ENCODE results near the gene CXCL11.

The CXCL11 gene

DNA sequence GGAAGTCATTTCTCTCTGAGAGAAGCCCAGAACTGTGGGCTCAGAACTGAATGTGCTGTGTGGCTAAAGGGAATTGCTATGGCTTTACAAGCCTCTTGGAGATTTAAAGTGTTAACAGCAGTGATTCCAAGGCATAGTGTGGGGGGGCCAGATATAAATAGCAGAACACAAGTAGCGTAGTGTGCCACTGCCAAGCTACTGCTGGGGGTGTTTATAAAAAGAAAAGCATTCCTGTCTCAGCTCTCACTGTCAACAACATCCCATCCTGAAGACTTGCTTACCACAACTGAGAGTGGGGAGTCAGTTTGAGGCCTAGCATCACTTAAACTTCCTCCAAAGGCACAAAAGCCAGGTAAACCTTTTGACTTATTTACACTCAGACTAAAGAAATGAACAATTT, 38.6 kb upstream of the CXCL11 start, which contains the start of gene ART3:
Gene ART3 (plus strand): TSS at position 242 of the 400 bp plus-strand sequence. CDS start 1,181 bp downstream, outside the sequence.
- H3K4me3 ChIP-seq (replicated peaks; ENCODE audit: low read depth, low read length): no peak within 1 kb of the TSS
- H3K27me3 ChIP-seq (replicated peaks; ENCODE audit: control insufficient read depth, insufficient read depth, low read length): no peaks in the 10 kb centered on the region; the same call in none of the 2 replicates
- DNase-seq (ENCODE audit: extremely low read depth, insufficient read length): no peak
- TF ChIP-seq, protein P1, sequence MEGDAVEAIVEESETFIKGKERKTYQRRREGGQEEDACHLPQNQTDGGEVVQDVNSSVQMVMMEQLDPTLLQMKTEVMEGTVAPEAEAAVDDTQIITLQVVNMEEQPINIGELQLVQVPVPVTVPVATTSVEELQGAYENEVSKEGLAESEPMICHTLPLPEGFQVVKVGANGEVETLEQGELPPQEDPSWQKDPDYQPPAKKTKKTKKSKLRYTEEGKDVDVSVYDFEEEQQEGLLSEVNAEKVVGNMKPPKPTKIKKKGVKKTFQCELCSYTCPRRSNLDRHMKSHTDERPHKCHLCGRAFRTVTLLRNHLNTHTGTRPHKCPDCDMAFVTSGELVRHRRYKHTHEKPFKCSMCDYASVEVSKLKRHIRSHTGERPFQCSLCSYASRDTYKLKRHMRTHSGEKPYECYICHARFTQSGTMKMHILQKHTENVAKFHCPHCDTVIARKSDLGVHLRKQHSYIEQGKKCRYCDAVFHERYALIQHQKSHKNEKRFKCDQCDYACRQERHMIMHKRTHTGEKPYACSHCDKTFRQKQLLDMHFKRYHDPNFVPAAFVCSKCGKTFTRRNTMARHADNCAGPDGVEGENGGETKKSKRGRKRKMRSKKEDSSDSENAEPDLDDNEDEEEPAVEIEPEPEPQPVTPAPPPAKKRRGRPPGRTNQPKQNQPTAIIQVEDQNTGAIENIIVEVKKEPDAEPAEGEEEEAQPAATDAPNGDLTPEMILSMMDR (IDR thresholded peaks at IDR 0.05; ENCODE audit: insufficient read depth, low read length, poor library complexity, severe bottlenecking): no peak
- no peaks in the 10 kb centered on the region for H3K36me3 ChIP-seq (ENCODE audit: control insufficient read depth, insufficient read depth, low read length)

DNA sequence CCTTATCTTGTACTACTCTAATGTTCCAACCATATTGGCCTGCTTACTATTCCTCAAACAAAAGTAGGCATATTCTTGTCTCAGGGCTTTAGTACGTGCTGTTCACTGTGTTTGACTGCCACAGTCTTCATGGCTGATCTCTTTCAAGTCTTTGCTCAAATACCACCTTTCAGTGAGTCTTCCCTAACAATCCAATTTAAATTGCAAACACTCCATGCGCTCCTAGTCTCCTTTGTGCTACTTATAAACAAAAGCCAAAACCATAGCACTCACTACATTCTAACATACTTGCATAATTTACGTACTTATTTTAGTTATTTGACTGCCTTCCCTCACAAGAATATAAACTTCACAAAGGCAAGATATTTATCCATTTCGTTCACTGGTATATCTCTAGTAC, 36.9 kb upstream of the CXCL11 start:
- Histone ChIP-seq H3K4me3 (replicated peaks; ENCODE audit: low read depth, low read length) (no peak overlapping the region), H3K36me3 (ENCODE audit: control insufficient read depth, insufficient read depth, low read length) (no peaks in the 10 kb centered on the region), H3K27me3 (replicated peaks; ENCODE audit: control insufficient read depth, insufficient read depth, low read length) (no peaks in the 10 kb centered on the region)
- DNase-seq (ENCODE audit: extremely low read depth, insufficient read length): no peak
- TF ChIP-seq, protein P1 (IDR thresholded peaks at IDR 0.05; ENCODE audit: insufficient read depth, low read length, poor library complexity, severe bottlenecking): no peak

DNA sequence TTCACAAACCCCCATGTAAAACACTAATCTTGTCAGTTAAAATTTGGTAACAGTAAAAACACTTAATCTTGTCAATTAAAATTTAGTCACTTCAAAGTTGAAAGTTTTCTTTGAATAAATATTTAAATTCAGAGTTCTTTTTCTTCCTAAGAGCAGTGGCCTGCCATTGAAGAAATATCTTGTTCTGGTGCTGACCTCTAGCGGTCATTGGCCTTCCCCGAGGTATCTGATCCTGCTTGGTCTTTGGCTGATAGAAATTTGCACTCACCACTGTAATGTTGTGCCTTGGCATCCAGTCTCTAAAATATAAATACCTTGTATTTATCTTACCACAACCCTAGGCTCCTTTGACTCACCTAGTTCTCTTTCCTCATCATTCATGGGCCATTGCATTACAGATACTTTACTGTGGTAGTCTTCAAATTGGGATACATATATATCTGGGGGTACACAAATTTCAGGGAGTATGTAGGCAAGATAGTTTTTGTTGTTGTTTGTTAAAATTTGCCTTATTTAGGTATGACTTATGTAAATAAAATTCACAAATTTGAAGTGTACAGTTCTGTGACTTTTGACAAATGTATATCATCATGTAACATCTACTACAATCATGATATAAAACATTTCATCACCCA, 31.9 kb upstream of the CXCL11 start:
- Histone ChIP-seq H3K36me3 (ENCODE audit: control insufficient read depth, insufficient read depth, low read length) (no peaks in the 10 kb centered on the region), H3K4me3 (replicated peaks; ENCODE audit: low read depth, low read length) (no peak overlapping the region), H3K27me3 (replicated peaks; ENCODE audit: control insufficient read depth, insufficient read depth, low read length) (no peaks in the 10 kb centered on the region)
- no peak for DNase-seq (ENCODE audit: extremely low read depth, insufficient read length)
- TF ChIP-seq, protein P1 (IDR thresholded peaks at IDR 0.05; ENCODE audit: insufficient read depth, low read length, poor library complexity, severe bottlenecking): peak; percentile 80

DNA sequence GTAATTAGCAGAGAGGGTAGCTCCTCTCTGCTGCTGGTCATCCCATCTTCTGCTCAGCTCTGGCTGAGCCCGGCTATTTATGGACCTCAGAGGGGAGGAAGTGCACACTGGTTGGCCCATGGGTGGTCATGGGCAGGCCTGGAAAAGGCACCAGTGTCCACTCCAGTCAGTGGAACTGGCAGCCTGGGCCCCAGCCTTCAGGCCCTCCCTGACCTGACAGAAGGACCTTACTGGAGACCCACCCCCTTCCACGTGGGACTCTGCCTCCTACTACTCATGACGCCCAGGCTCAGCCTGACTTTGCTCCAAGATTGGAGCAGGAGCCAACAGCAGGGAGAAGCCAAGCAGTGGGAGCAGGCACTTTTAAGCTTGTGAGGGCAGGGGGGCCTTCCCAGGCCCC, 30.7 kb upstream of the CXCL11 start:
- H3K27me3 ChIP-seq (replicated peaks; ENCODE audit: control insufficient read depth, insufficient read depth, low read length): no peaks in the 10 kb centered on the region
- DNase-seq (ENCODE audit: extremely low read depth, insufficient read length): no peak
- TF ChIP-seq, protein P1 (IDR thresholded peaks at IDR 0.05; ENCODE audit: insufficient read depth, low read length, poor library complexity, severe bottlenecking): no peak
- no peak overlapping the region for H3K4me3 ChIP-seq (replicated peaks; ENCODE audit: low read depth, low read length)
- H3K36me3 ChIP-seq (ENCODE audit: control insufficient read depth, insufficient read depth, low read length): no peaks in the 10 kb centered on the region

DNA sequence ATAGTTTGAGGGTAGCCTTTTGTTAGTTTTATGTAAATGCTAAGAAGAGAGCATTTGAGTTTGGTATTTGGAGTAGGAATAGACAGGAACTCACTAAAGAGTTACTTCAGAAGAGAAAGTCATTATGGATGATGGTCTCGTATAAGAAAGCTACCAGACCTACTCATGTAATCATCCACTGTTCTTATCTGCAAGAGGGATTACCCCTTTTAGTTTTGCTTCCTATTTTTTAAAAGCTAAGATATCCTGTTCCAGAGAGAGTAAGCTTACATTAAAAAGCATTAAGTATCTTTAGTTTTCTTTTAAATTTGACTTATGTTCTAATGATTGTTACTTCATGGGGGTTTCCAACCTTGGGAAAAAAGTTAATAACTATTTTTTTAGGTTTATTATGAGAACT, 26.1 kb upstream of the CXCL11 start:
- Histone ChIP-seq H3K4me3 (replicated peaks; ENCODE audit: low read depth, low read length) (no peak overlapping the region), H3K36me3 (ENCODE audit: control insufficient read depth, insufficient read depth, low read length) (no peaks in the 10 kb centered on the region), H3K27me3 (replicated peaks; ENCODE audit: control insufficient read depth, insufficient read depth, low read length) (no peaks in the 10 kb centered on the region)
- DNase-seq (ENCODE audit: extremely low read depth, insufficient read length): peak; percentile 40
- TF ChIP-seq, protein P1 (IDR thresholded peaks at IDR 0.05; ENCODE audit: insufficient read depth, low read length, poor library complexity, severe bottlenecking): no peak

DNA sequence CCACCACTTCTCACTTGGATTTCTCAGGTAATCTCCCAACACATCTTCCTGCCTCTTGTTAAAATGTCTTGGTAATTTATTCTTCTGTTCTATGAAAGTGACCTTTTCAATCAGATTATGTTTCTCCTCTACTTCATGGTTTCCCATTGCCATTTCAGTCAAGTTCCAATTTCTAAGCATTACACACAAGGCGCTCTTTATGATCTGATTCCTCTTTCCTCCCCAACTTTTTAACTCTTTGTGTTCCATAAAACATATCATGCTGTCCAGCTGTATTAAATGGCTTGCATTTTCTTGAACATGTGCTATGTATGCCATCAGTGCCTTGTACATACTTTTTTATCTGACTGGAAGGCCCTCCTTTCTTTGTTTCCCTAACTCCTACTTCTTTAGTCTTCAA, 25.6 kb upstream of the CXCL11 start:
- no peak overlapping the region for H3K4me3 ChIP-seq (replicated peaks; ENCODE audit: low read depth, low read length)
- no peaks in the 10 kb centered on the region for H3K36me3 ChIP-seq (ENCODE audit: control insufficient read depth, insufficient read depth, low read length)
- no peaks in the 10 kb centered on the region for H3K27me3 ChIP-seq (replicated peaks; ENCODE audit: control insufficient read depth, insufficient read depth, low read length)
- TF ChIP-seq, protein P1 (IDR thresholded peaks at IDR 0.05; ENCODE audit: insufficient read depth, low read length, poor library complexity, severe bottlenecking): no peak
- DNase-seq (ENCODE audit: extremely low read depth, insufficient read length): no peak
